Measurements from ENCODE around the gene ZNF407.

Gene ZNF407

GRCh38 chr18:75047240-75047961 is 449.7 kb downstream of the ZNF407 start:
- no peak for TF ChIP-seq CTCF (IDR thresholded peaks at IDR 0.05; ENCODE audit: insufficient read depth, low read depth, low read length, missing control alignments)
- H3K4me3 ChIP-seq (ENCODE audit: low read depth, low read length), result no peak overlapping the region
- DNase-seq (ENCODE audit: low read depth), result no peak

- H3K4me3 ChIP-seq (ENCODE audit: low read depth, low read length), result no peak overlapping the region
- DNase-seq (ENCODE audit: low read depth), result no peak
- no peak for TF ChIP-seq CTCF (IDR thresholded peaks at IDR 0.05; ENCODE audit: insufficient read depth, low read depth, low read length, missing control alignments)
Observed at GRCh38 chr18:75048776-75049454, 451.2 kb downstream of the ZNF407 start.

GRCh38 chr18:75049455-75049789 is 451.8 kb downstream of the ZNF407 start:
- H3K4me3 ChIP-seq (ENCODE audit: low read depth, low read length), result no peak overlapping the region
- no peak for DNase-seq (ENCODE audit: low read depth)
- TF ChIP-seq CTCF (IDR thresholded peaks at IDR 0.05; ENCODE audit: insufficient read depth, low read depth, low read length, missing control alignments), result no peak

- DNase-seq (ENCODE audit: low read depth), result no peak
- no peak overlapping the region for H3K4me3 ChIP-seq (ENCODE audit: low read depth, low read length)
- no peak for TF ChIP-seq CTCF (IDR thresholded peaks at IDR 0.05; ENCODE audit: insufficient read depth, low read depth, low read length, missing control alignments)
Observed at GRCh38 chr18:75051757-75052156, 454.1 kb downstream of the ZNF407 start.

GRCh38 chr18:75052475-75052874 is 454.8 kb downstream of the ZNF407 start:
- TF ChIP-seq CTCF (IDR thresholded peaks at IDR 0.05; ENCODE audit: insufficient read depth, low read depth, low read length, missing control alignments), result no peak
- no peak for DNase-seq (ENCODE audit: low read depth)
- H3K4me3 ChIP-seq (ENCODE audit: low read depth, low read length), result no peak overlapping the region

- no peak for DNase-seq (ENCODE audit: low read depth)
- TF ChIP-seq CTCF (IDR thresholded peaks at IDR 0.05; ENCODE audit: insufficient read depth, low read depth, low read length, missing control alignments), result no peak
Observed at GRCh38 chr18:75053028-75053629, 455.5 kb downstream of the ZNF407 start.

More at GRCh38 chr18:75053028-75053629, 455.5 kb downstream of the ZNF407 start:
- no peak overlapping the region for H3K4me3 ChIP-seq (ENCODE audit: low read depth, low read length)
